Vagina (tissue), 2 donors: ENCODE results near the gene SEBOX.

Experiments used
- POLR2A ChIP-seq, 2 donors: fragments of 450-650 bp; IDR thresholded peaks; one replicate each; pipeline ENCODE4 v1.6.1; 2017; ENCODE audit warnings: antibody characterized with exemption in 2 of 2, mild to moderate bottlenecking in 2 of 2, moderate library complexity in 2 of 2
- POLR2AphosphoS5 ChIP-seq, 2 donors: sonication (generic); formaldehyde crosslinking; IDR thresholded peaks; one replicate each; pipeline ENCODE4 v1.9.0; 2017; ENCODE audit warnings: antibody characterized with exemption in 2 of 2, mild to moderate bottlenecking in 2 of 2, low read depth in 1 of 2; ENCODE audit not compliant: insufficient read depth in 1 of 2
- TF ChIP-seq, protein P1 (sequence below), 3 experiments: fragments of 450-650 bp in 2 of 3; fragments of 200-600 bp in 1 of 3; sonication (generic) in 1 of 3; IDR thresholded peaks; one replicate each; pipeline ENCODE4 v1.5.1; 2017 to 2019; ENCODE audit warnings: antibody characterized with exemption in 3 of 3, mild to moderate bottlenecking in 2 of 3, moderate library complexity in 2 of 3

DNA sequence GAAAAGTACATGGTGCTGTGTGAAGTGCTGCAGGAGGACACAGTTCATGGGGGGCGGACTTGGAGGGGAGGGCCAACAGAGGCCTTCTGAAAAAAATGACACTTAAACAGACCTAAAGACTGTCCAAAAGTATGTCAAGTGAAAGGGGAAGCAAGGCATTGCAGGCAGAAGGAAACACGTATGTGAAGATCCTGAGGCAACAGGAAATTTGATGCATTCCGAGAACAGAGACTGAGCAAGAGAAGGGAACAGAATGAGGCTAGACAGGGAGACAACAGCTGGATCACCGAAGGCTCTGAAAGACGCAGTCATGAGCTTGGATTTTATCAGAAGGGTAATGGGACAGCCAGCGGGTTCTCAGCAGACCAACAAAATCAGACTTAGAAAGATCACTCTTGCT, 30.8 kb downstream of the SEBOX start:
- TF ChIP-seq, protein P1, sequence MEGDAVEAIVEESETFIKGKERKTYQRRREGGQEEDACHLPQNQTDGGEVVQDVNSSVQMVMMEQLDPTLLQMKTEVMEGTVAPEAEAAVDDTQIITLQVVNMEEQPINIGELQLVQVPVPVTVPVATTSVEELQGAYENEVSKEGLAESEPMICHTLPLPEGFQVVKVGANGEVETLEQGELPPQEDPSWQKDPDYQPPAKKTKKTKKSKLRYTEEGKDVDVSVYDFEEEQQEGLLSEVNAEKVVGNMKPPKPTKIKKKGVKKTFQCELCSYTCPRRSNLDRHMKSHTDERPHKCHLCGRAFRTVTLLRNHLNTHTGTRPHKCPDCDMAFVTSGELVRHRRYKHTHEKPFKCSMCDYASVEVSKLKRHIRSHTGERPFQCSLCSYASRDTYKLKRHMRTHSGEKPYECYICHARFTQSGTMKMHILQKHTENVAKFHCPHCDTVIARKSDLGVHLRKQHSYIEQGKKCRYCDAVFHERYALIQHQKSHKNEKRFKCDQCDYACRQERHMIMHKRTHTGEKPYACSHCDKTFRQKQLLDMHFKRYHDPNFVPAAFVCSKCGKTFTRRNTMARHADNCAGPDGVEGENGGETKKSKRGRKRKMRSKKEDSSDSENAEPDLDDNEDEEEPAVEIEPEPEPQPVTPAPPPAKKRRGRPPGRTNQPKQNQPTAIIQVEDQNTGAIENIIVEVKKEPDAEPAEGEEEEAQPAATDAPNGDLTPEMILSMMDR (IDR thresholded peaks at IDR 0.05) = no peak
- TF ChIP-seq POLR2AphosphoS5 (IDR thresholded peaks at IDR 0.05; ENCODE audit: insufficient read depth in 1 of 2, low read depth in 1 of 2) (no peak), POLR2A (IDR thresholded peaks at IDR 0.05) (no peak)
